GM12874 (cell line): ENCODE measurements around the gene CSMD2.

ENCODE experiments used
- CTCF ChIP-seq: IDR thresholded peaks from 2 replicates; pipeline ENCODE4 v1.5.1; 2011; ENCODE audit warnings: low read depth, mild to moderate bottlenecking, control low read depth, low read length, moderate library complexity; ENCODE audit not compliant: insufficient read depth

CSMD2 gene

GRCh38 chr1:33723251-33723650 lies 441.8 kb downstream of the CSMD2 start:
- TF ChIP-seq CTCF: no peak

- TF ChIP-seq CTCF: no peak
Observed at GRCh38 chr1:33721301-33721815, 443.7 kb downstream of the CSMD2 start.

- TF ChIP-seq CTCF: no peak
Observed at GRCh38 chr1:33719771-33720670, 445.0 kb downstream of the CSMD2 start.

GRCh38 chr1:33719326-33719725 lies 445.7 kb downstream of the CSMD2 start:
- TF ChIP-seq CTCF: no peak

GRCh38 chr1:33718186-33718585 lies 446.8 kb downstream of the CSMD2 start:
- TF ChIP-seq CTCF: no peak

- TF ChIP-seq CTCF: no peak
Observed at GRCh38 chr1:33716976-33717688, 447.9 kb downstream of the CSMD2 start.

GRCh38 chr1:33715195-33715811 lies 449.7 kb downstream of the CSMD2 start:
- no peak for TF ChIP-seq CTCF
